A673 (cell line): ENCODE data around the gene ADGRL1.

ENCODE experiments used
- CTCF ChIP-seq: fragments of 300-800, 200-600 bp; sonication (generic); conservative IDR thresholded peaks from 2 replicates; pipeline ENCODE4 v1.5.1; 2017; ENCODE audit warnings: low read depth, mild to moderate bottlenecking, antibody characterized with exemption, low read length, moderate library complexity, mixed read lengths
- EZH2 ChIP-seq: fragments of 200-600 bp; sonication (generic); IDR thresholded peaks from 2 replicates; pipeline ENCODE4 v1.6.1; 2017; ENCODE audit warnings: borderline replicate concordance, low read depth, mild to moderate bottlenecking, mixed read lengths, antibody characterized with exemption, low read length; ENCODE audit not compliant: poor library complexity, severe bottlenecking

- no peak for TF ChIP-seq CTCF
- TF ChIP-seq EZH2, result no peak
Measured at GRCh38 chr19:14138576-14139265, 67.2 kb downstream of the ADGRL1 start.
